ENCODE measurements around the gene SMU1.

Gene SMU1

GRCh38 chr9:33044162-33044673, 32.3 kb downstream of the SMU1 start:
- ATAC-seq: peak; percentile 71 to 76

DNA sequence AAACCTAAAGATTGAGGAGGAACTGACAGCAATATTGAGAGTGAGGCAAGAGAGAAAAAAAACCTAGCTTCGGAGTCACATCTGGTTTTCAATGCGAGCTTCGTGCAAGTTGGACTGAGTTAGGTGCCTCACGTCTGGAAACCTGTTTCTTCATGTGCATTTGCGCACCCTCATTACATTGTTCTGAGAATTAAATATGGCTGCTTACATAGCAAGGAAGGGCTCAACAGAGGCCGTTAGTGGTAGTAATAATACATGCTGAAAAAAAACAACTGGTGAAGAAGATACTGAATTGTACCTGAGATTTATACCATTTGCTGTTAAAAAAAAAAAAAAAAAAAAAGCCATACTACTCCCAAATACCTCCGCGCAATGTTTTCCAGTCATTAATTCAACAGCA, 32.8 kb downstream of the SMU1 start:
- ATAC-seq: no peak

GRCh38 chr9:33042473-33042872, 34.0 kb downstream of the SMU1 start:
- no peak for ATAC-seq

GRCh38 chr9:33041432-33042188, 34.9 kb downstream of the SMU1 start:
- no peak for ATAC-seq

DNA sequence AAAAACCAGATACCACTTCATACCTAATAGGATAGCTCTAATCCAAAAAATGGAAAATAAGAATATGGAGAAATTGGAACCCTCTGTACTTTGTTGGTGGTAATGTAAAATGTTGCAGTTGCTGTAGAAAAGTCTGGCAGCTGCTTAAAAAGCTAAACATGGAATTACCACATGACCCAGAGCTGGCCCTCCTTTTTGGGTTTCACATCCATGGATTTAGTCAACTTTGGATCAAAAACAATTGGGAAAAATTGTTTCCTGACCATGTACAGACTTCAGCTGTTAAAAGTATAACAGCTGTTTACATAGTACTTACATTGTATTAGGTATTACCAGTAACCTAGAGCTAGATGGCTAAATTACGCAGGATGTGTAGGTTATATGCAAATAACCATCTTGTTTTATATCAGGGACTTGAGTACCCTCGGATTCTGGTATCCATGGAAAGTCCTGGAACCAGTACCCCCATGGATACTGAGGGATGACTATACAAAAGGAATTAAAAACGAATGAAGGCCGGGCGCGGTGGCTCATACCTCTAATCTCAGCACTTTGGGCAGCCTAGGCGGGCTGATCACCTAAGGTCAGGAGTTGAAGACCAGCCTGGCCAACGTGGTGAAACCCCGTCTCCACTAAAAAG, 35.6 kb downstream of the SMU1 start:
- no peak for ATAC-seq

- no peak for ATAC-seq
These were observed 43.6 kb downstream of the SMU1 start for GRCh38 chr9:33032865-33033264.

DNA sequence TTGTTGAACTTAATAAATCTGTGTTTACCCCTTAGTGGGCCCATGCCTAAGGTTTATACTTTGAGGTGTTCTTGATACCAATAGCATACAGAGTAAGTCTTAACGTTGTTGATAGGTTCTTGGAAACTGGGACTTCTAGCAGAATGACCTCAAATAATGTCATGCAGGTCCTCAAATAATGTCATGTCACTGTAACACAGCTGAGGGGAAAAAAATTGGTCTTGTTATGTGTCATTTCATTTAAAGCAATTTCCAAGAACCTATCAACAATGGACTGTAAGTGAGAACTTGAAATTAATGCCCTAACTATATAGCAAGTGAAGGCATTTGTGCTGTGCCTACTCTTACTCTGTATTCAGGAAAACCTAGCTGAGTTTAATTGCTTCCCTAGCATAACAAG, 44.2 kb downstream of the SMU1 start:
- peak; percentile 44 to 60 for ATAC-seq

GRCh38 chr9:33030285-33030684, 46.2 kb downstream of the SMU1 start:
- ATAC-seq: no peak

DNA sequence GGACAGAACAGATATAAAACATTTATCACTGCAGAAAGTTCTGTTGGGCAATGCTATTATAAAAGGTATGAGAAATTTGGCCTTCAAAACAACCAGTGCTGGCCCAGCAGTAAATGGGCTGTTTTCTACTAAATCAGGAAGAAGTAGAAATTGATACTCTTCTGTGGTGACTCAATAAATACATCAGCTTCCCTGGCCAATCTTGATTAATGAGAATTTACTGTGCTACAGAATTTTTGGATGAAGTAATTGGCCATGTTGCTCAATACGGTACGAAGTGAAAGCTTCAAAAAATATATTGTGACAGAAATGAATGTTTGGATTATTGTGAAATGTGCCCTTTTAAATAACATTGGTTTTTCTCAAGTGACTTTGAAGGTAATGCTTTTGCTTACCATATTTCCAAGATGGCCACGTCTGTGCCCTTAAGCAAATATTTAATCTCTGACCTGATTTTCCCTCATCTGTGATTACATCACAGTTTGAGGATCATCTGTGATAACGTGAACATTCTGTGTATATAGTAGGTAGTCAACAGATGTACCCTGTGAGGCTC, 47.2 kb downstream of the SMU1 start:
- ATAC-seq: no peak

DNA sequence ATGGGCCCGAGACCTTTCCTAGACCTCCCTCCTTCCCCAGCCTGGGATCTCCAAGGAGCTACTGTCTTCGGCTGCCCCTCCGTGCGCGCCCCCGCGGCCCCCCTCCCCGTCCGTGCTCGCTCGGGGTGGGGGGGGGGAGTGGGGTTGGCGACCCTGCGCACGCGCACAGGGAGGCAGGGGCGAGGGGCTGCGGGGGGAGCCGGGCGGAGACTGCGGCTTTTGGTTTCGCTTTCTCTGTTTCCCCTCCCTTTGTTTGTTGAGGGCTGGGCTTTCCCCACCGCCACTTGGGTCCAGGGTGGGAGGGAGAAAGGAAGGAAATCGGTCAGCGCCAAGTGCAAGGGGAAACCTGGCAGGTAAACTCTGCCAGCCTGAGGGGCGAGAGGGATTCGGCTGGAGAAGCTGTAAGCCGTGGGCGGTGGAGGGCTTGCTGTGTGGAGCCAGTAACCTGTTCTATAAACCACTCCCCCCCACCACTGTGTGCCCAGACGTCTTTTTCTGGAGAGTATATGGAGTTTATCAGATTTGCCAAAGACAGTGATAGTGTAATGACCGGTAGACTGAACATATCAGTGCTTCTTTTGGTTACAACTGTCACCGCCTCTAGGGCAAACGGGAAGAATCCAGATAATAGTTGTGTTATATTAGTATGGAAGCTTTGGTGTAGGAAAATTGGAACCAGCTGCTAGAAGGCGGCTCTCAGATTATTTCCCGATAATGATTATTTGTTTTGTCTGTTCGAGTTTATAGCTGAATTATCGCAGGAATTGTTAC, 50.7 kb downstream of the SMU1 start:
- peak; percentile 48 to 53 for ATAC-seq

- peak; percentile 80 to 85 for ATAC-seq
These were observed 51.4 kb downstream of the SMU1 start, which contains the start of gene DNAJA1 for GRCh38 chr9:33024966-33025571. TSS of gene DNAJA1 (plus strand) at chr9:33025273. CDS start at chr9:33026485, 1,212 bp downstream.

DNA sequence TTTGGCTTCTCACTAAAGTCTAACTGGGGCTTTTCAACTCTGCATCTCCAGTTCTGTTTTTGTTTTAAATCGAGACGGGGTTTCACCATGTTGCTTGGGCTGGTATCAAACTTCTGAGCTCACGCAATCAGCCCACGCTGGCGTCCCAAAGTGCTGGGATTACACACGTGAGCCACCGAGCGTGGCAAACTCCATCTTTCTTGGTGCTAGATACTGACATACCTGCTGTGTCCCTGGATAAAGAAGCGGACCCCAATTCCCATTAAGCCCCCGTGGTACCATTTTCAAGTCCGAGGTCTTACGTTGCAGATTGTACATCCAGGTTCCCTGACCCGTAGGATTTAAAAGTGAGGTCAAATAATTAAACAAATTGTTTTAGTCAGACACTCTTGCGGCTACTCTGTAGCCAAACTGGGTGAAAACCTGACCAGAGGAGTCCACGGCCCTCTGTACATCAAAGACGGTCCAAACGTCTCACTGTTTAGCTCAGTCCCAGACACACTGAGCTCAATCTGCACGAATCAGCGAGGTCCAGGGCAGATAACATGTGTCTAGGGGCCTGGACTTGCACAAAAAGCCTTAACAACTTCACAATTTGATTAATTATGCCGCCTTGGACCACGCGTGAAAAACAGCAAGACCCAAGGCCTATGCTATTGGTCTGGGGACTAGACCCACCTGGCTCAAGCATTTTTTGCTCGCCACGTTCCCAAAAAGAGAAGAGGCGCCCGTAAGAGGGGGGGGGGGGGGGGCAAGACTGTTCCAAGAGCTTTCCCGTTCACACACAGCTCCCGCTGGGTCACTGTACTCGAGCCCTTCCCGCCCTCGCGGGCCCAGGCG, 52.1 kb downstream of the SMU1 start:
- ATAC-seq: peak; percentile 6 to 11

GRCh38 chr9:33023661-33024060, 52.8 kb downstream of the SMU1 start:
- ATAC-seq: no peak

GRCh38 chr9:33022755-33023154, 53.7 kb downstream of the SMU1 start:
- ATAC-seq: no peak

DNA sequence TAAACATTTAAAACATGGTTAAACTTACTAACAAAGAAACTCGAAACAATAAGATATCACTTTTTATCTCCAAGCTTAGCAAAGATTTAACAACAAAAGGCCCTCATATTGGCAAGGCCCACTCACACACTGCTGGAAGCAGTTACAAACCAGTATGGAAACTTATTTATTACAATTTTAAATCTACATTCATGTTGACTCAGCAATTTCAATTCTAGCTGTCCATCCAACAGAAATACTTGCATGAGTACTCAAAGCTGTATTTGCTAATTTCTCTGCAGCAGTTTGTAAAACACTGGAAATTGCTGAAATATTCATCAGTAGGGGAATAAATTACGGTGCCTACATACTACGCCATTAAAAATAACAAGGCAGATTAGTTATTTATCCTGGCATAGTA, 54.2 kb downstream of the SMU1 start:
- ATAC-seq: no peak

DNA sequence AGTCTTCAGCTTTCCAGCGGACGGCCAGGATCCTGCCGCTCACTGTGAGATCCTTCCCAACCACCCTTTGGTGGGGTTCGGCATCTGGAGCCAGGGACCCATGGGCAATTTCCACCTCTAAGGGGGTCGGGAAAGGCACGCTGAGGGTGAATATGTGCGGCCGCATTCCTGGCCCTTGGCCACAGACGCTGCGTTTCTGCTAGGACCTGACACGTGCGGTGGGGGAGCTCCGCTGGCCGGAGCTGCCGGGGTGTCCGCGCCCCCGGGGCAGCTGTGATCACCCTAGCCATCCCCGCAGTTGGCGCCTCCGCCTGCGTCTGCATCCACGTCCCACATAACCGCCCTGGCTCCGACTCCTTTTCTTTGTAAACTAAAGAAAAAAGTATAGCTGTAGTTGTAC, 56.7 kb downstream of the SMU1 start:
- ATAC-seq: no peak

GRCh38 chr9:33017283-33018041, 59.0 kb downstream of the SMU1 start:
- no peak for ATAC-seq

DNA sequence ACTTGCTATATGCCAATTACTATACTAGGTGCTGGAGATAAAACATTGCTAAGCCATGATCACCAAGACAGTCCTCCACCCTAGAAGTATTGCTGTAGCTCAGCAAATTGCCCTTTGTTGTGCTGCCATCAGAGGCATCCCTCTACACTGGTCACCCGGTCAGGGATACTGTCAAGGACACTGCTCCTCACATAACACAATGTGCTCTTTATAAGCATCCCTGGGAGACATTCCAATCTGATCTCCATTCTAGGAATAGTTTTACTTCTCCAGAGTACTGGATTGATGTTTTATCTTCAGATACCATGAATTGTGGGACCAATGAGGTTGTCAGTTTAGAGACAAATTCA, 61.8 kb downstream of the SMU1 start:
- no peak for ATAC-seq

DNA sequence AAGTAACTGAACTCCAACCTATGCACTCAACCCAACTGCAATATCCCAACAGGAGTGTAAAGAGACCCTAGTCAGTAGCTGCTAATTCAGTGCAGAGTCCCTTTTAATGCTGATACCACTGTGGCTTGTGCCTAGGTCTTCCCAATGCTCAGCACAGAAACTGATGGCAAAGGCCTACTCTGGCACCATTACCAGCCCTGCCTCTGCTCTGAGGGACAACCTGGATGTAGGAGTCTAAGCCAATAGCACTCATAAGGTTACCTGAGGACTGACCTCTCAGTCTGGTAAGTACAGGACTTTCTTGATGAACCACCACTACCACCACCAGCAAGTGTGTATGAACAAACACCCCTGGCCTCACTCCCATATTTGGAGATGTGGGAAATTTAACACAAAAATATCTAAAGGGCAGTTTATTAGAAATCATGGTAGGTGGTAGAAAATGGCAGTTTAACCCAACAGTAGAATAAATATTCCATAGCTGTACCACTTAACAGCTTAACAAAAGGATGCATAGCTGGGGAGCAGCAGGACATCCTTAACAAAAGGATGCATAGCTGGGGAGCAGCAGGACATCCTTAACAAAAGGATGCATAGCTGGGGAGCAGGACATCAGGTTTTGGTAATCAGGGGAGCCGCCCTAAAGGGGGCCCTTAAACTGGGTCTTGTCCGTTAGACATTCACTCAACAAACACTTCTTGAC, 62.4 kb downstream of the SMU1 start:
- no peak for ATAC-seq

GRCh38 chr9:33012328-33013069, 64.0 kb downstream of the SMU1 start:
- ATAC-seq: no peak
